ENCODE measurements around the gene LRP1B.

Gene LRP1B

DNA sequence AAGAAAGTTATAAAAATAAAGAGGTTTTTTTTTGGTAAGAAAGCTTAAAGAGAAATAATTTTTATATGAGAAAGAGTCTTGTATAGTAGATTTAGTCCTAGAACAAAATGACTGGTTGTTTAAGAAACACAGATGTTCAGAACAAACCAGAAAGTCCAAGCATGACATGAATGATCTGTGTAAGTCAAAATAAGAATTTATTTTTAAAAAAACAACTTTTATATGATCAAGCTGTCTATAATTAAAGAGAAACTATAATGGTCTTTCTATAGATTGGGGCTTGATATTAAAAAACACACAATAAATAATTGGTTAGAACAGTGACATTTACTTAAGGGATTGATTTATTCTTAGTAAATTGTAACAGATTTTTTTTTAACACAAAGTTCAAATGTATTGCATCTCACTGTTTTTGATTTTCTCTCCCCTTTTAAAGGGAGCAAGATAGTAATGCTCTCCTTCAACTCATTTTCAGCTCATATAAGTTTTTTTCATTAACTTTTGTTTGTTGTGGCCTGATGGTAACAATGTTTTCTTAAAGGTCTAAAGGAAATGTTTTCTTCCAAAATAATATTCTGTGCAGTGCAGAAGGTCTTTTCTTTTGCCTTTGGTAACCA lies 1256.8 kb downstream of the LRP1B start:
- in situ Hi-C loops (cut with HindIII; ENCODE audit: low sequenced_read_pairs), result no loop called here

DNA sequence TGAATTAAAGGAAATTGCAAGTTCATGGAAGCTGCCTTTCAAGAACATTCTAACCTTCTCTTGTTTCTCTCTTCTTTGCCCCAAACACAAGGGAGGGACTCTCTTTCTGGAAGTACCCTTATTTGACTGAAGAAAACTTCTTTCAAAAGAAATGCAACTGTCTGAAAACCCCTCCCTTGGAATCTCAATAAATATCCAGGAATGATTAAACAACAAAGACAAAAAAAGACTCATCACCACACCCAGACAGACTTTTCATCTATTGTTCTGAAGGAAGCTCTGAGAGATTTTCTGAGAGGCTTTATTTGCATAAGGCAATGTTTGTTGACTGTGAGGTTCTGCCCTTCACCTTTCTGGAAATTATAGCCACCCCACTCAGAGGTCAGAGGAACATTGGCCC lies 1260.9 kb downstream of the LRP1B start:
- in situ Hi-C loops (cut with HindIII; ENCODE audit: low sequenced_read_pairs), result no loop called here

DNA sequence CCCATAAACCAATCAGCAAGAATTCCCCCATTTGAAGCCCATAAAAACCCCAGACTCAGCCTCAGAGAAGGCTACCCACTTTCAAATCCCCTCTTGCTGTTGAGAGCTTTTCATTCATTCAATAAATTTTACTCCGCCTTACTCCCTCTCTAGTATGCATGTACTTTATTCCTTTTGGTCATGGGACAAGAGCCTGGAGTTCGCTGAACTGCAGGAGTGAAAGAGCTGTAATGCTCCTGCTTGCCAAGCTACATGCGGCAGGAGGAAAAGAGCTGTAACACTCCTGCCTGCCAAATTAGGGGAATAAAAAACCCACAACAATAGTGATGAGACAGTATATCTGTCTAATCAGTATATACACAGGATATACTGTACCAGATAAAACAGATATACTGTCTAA lies 1261.7 kb downstream of the LRP1B start:
- in situ Hi-C loops (cut with HindIII; ENCODE audit: low sequenced_read_pairs), result no loop called here

DNA sequence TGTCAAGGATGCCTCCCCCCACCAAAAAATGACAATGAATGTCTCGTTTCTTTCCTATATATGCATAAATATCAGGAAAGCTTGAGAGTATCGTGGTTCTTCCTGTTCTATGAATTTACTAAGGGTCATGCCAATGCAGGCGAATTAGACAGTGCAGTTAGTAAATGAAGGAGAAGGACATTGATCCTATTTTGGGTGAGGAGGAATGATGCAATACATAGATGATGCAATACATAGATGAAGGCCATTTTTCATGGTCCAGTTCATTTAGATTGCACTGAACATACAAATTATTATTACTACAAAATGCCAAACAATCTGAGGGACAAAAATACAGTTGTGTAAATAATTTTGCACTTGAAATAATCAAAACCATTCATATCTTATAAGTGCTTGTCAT lies 1265.0 kb downstream of the LRP1B start:
- in situ Hi-C loops (cut with HindIII; ENCODE audit: low sequenced_read_pairs), result no loop called here

DNA sequence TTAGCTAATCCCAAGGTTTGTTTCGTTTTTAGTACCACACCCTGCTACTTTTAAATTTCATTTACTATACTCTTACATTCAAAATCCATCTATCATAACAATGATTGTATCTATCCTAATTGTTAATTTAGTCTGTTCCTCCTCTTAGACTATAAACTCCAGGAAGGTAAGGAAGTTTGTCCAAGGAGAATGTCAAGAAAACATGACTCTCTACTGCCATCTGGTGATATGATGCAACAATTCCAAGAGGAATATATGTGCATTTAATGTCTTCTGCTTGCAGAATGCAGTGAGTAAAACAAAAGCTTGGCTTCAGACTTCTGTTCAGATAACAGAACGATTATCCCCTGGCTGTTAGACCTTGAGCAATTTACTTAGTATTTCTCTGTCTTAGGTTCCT lies 1267.1 kb downstream of the LRP1B start:
- in situ Hi-C loops (cut with HindIII; ENCODE audit: low sequenced_read_pairs), result no loop called here

DNA sequence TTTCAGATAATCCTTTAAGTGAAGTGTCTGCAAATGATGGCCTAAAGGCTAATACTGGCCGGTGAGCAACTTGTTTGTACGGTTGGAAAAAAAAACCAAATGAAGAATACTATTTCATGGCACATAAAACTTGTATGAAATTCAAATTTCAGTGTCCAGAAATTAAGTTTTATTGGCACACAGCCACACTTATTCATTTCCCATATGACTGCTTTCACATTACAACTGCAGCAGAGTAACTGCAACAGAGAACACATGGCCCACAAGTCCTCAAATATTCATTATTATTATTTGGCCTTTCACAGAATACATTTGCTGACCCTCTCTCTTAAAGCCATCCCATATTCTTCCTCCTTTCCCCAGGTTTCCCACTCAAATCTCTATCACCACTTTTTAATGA lies 1268.6 kb downstream of the LRP1B start:
- in situ Hi-C loops (cut with HindIII; ENCODE audit: low sequenced_read_pairs), result no loop called here

DNA sequence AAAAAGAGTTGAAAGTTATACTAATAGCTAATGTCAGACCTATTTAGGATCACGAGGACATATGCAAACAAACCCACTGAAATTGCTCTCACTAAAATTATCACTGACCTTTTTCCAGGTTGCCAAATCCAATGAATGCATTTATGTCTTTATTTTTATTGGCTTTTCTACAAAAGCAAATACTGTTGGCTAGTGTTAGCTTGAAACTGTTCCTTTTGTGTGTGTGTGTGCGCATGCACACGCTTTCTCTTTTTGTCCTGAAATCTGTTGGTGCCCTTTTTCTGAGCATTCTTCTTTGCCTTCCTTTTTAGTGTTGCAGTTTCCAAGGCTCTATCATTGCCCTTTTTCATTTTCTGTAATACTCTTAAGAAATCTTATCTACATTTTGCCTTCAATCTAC lies 1269.2 kb downstream of the LRP1B start:
- in situ Hi-C loops (cut with HindIII; ENCODE audit: low sequenced_read_pairs), result no loop called here

DNA sequence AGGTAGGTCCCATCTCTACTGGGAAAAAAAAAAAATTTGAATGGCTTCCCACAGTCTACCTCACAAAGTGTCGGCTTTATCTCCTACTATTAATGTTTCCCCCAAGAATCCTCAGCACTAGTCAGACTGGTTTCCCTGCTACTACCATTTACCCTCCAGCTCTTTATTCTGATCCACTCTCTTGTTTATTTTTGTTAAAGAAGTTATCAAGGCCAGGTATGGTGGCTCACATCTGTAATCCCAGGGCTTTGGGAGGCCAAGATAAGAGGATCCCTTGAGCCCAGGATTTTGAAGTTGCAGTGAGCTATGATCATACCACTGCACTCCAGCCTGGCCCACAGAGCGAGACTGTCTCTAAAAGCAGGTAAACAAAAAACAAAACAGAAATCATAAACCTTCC lies 1275.3 kb downstream of the LRP1B start:
- in situ Hi-C loops (cut with HindIII; ENCODE audit: low sequenced_read_pairs), result no loop called here

DNA sequence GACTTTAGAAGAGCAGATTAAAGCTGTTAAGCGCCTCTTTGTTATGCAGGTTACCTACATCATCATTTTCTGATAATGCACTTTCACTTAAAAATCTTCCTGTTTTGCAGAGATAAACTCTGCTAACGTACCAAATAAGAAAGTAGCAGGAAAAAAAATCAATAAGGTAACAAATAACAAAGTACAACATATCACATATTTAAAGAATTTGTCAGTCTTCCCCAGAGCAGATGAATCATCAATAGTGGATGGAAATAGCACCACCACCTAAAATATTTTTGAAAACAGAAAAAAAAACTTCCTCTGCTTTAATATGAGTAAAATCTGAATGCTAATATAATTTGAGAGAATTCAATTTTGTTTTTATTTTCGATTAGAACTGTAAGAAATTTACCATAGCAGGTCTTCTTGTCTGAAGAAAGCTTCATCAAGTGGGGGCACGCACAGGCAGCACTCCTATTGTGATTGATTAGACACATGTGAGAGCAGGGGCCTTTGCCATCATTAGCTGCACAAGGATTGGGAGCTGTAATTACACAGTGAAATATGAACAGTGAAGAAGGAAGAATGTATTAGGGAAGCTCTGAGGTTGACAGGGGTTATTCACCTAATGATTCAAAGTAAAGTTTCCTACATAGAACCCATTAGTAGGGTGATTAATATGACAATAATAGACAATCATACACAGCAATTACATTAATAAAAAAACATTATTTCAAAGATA lies 1279.4 kb downstream of the LRP1B start:
- in situ Hi-C loops (cut with HindIII; ENCODE audit: low sequenced_read_pairs), result no loop called here

DNA sequence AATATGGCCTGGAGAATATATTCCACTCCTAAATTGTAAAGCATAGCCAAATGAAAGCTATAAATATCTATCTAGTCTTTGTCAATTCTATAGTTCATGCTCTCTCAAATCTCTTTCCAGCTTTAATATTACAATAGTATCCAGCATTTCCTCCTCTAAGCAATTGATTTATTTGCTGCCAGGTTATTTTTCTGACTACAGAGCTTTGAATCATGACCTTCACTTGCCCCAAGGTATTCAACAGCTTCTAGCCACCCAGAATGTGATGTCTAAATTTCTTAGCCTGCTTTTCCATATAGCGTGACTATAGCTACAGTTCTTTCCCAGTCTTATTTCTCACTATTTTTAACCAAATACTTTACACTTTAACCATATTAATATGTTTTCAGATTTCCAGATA lies 1287.6 kb downstream of the LRP1B start:
- in situ Hi-C loops (cut with HindIII; ENCODE audit: low sequenced_read_pairs), result no loop called here

DNA sequence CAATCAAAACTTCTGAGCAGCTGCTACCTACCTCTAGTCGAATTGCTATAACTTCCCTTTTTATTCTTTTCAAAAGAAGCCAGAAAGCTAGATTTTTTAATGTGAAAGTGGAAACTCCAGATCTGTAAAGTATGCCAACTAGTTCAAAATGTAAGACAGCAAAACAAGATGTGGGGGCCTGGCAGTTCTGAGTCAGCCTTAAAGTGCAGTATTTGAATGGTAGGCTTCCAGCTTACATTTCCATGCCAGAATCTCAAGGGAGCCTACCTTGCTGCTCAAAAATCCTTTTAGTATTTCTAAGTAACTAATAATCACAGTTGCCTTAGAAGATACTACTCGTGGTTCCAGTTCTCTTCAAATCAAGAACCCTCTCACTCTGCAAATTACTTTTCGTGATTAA lies 1288.7 kb downstream of the LRP1B start:
- in situ Hi-C loops (cut with HindIII; ENCODE audit: low sequenced_read_pairs), result no loop called here

DNA sequence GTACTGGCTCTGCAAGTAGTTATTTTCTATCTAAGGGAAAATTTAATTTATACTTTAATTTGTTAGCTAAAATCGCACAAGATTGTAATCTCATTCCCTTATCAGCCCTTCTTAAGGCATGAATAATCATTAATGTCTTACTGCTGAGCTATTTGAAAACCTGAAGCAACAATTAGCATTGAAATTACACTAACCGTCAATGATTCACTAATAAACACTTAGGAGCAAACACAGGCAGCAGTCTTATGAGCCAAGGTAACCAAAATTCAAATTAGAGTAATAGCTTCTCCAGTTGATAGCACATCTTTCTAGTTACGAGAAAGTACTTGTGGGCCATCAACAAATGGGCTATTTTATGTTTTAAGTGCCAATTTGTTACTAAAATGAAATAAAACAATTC lies 1289.7 kb downstream of the LRP1B start:
- in situ Hi-C loops (cut with HindIII; ENCODE audit: low sequenced_read_pairs), result no loop called here

DNA sequence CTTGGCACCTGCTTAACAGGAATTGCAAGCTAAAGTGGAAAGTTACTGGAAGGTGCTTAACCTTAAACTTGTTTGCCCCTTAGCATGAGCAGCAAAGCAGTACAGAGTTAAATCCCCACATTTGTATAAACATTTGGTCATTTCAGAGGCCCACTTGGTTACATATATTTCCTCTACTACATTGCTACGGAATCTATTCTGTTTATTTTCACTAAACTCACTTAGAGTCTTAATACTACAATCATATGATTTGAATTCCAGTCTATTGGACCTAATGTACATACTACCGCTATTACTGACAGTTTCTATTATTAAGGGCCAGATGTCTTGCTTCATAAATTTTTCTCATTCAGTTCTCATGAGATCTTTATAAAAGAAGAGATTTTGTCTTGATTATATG lies 1294.0 kb downstream of the LRP1B start:
- in situ Hi-C loops (cut with HindIII; ENCODE audit: low sequenced_read_pairs), result no loop called here

DNA sequence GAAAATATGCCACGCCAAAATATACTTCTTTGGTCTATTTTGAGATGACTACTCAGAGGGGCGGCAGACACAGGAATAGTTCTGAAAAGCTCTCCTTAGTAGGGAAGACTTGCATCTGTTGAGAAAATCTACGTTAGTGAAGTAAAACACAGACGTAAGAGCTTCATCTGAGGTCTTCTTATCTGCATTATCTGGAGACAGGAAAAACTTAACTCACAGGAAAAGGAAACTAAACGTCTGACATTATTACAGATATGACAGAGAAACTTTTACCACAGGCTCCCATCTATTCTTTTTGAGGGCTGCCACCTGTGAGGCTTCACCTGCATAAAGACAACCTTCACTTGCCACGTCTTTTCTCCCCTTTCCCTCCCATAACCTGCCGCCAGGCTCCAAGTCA lies 1295.7 kb downstream of the LRP1B start:
- in situ Hi-C loops (cut with HindIII; ENCODE audit: low sequenced_read_pairs), result no loop called here

DNA sequence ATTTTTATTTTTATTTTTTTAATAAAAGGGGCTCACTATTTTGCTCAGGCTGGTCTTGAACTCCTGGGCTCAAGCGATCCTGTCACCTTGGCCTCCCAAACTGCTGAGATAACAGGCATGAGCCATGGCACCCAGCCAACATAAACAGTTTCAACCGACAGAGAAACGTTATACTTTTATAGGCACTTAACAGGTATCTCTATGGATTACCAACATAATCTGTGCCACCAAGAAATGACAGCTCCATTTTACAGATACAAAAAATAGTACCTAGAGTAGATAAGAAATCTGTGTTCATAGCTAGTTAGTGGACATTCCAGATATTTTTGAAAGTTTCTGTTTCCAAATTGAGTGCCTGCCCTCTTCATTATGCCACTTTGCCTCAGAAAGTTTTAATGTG lies 1316.7 kb downstream of the LRP1B start:
- in situ Hi-C loops (cut with HindIII; ENCODE audit: low sequenced_read_pairs), result no loop called here

DNA sequence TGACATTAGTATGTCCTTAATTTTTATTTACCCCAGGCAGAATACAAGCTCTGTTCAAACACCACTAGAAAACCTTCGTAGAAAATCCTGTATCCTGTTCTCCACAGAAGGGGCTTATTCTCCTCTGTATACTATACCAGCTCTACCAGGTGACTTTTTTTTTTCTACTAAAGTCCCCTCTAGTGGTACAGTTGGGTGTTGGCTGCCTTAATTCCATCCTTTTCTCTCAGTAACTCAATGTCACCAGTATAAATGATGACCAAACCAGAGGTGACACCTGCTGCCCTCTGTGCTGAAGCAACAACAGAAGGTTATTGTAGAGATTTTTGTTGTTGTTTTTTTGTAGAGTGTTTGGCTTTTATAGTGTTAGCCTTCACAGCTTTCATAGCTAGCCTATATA lies 1322.0 kb downstream of the LRP1B start:
- in situ Hi-C loops (cut with HindIII; ENCODE audit: low sequenced_read_pairs), result no loop called here

DNA sequence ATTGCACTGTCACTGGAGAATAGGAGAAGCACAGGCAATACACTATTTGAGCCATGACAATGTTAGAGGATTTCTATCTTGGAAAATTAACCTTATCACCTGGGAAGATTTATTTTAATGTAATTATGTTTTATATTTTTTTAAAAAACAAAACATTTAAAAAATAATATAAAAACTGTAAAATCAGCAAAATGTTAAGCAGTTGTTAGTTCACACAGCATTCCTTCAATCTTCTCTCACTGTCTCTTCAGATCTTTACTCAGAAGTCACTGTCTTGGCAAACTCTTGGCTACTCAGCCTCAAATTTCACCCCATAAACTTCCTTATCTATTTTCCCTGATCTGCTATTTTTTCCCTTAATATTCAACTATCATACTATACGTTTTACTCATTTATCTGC lies 1322.6 kb downstream of the LRP1B start:
- in situ Hi-C loops (cut with HindIII; ENCODE audit: low sequenced_read_pairs), result no loop called here

DNA sequence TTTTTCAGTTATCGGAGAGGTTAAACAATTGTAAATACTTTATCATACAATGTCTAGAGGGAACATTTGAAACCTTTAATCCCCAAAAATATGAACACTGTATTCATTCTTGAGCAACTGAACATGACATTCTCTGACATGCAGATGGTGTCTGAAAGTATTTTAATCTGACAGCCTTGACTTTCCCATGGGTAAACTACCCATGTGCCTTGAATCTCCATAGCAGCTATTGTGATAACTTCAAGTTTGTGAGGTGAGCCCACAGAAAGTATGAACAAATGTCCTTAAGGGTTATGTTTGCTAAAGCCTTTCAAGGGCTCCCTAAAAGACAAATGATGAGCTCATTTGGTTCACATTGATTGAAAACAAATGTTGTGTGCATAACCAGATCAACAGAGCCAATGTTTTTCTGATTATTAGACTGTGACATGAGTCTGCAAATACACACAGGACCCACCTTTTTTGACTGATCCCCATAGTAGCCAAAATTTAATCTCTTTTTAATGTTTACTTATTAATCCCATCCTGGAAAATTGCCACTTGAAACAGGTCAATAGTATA lies 1326.0 kb downstream of the LRP1B start:
- in situ Hi-C loops (cut with HindIII; ENCODE audit: low sequenced_read_pairs), result no loop called here

DNA sequence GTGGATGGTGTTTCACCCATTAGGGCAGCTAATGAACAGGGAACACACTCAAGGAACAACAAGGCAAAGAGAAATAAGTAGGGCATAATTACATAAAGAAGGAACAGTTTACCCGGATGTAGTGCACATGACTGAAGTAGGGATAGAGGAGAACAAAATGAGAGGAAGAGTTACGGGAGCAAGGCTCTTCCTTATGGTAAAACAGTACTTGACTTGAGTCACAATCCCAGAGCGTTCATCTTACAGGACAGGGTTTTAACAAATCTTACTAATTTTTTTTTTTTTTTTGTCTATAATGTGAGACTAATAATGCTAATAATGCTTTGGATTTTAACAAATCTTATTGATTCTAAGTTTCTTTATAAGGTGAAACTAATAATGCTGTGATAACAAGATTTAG lies 1329.5 kb downstream of the LRP1B start:
- in situ Hi-C loops (cut with HindIII; ENCODE audit: low sequenced_read_pairs), result no loop called here

DNA sequence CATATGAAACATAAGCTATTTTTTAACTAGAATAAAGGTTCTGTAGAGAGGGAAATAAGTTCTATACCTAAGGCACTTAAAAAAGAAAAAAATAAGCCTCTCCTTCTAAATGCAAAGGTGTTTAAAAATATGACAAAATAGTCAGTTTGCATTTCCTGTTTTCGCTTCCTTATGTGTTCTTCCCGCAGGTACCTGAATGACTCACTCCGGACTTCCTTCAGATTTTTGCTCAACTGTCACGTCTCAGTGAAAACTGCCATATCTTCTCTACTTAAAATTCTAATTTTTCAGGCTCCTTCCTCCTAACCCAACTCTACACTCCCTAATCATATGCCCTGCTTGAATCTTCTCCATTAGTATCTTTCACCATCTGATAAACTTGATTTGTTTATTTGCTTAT lies 1333.1 kb downstream of the LRP1B start:
- in situ Hi-C loops (cut with HindIII; ENCODE audit: low sequenced_read_pairs), result no loop called here

DNA sequence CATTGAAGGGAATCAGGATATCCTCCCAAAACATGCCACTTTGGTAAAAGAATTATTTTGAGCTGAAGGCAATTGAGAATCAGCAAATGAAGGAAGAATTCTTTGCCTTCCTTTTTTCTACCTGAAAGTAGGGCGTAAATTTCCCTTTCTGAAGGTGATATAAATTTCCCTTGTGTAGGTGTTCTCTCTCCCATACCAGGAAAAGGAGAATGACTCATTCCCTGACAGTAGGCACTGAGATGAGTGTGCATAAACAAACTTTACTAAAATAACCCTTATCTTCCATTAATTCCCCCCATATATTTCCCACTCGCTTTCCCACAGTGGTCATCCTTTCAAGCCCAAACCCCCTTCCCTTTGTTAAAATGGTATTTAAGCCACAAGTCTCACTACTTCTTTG lies 1339.0 kb downstream of the LRP1B start:
- in situ Hi-C loops (cut with HindIII; ENCODE audit: low sequenced_read_pairs), result no loop called here

DNA sequence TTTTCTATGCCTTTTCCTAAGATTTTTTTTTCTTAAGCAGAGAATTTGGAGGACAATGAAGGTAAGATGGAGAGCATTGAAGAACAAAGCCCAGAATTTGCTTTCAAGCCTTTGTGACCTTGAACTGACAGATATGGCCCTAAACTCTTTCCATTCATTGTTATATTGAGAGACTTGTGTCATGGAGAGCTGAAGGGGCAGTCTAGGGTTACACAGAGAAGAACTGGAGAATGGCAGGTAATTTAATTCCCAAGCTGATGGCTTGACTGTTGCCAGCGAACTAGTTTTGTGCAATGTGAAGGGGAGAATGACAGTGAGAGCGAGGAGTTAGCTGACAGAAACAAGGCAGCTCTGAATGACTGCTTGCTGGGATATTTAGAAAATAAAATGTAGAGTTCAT lies 1344.2 kb downstream of the LRP1B start:
- in situ Hi-C loops (cut with HindIII; ENCODE audit: low sequenced_read_pairs), result no loop called here

DNA sequence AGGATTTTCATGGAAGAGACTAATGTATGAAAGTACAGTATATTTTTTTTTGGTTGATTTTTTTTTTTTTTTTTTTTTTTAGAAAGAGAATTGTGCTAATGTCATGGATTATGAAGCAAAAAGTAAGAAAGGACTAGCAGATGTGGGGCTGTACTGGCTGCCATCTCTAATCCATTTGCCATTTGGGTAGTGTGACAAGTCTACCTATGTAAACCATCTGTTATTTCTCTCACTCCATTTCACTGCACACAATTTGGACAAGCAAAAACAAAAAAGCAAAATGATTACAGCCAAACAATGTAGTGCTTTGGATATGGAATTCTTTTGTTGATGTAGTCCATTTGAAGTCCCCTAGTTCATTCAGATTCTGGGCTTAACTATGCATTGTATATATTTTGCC lies 1355.4 kb downstream of the LRP1B start:
- in situ Hi-C loops (cut with HindIII; ENCODE audit: low sequenced_read_pairs), result no loop called here

Data from endothelial cell of hepatic sinusoid (primary cell).